Heart left ventricle (tissue), 16 donors: ENCODE measurements around the gene ROR1. TPM values are rescaled to one million over a fixed set of nuclear protein-coding genes. Genes with fewer than 3 reads are reported as not detected.

ENCODE experiments used
- ATAC-seq, 4 donors: fragments of 200-7000 bp; cut with Tn5 transposase; one replicate each; pipeline ENCODE4 v1.9.1; 2020 to 2022; ENCODE audit warnings: moderate library complexity in 4 of 4, mild to moderate bottlenecking in 3 of 4, moderate number of reproducible peaks in 1 of 4
- DNase-seq, 5 donors: peaks; one replicate each; pipeline ENCODE4 v3.0.0-alpha.2; 2020
- H3K27ac ChIP-seq, 12 donors: fragments of 200-600 bp; sonication (generic) in 4 of 12; one replicate each; pipeline versions ENCODE4 v1.5.0 to v1.8.0; 2016 to 2022; ENCODE audit warnings: mild to moderate bottlenecking in 2 of 12
- H3K27me3 ChIP-seq, 9 donors: fragments of 200-600 bp; sonication (generic) in 2 of 9; one replicate each; pipeline versions ENCODE4 v1.5.1 to v1.8.0; 2016 to 2022; ENCODE audit warnings: mild to moderate bottlenecking in 3 of 9
- H3K36me3 ChIP-seq, 9 donors: fragments of 200-600 bp; sonication (generic) in 2 of 9; one replicate each; pipeline versions ENCODE4 v1.5.0 to v1.8.0; 2018 to 2022; ENCODE audit warnings: mild to moderate bottlenecking in 2 of 9
- H3K4me1 ChIP-seq, 12 donors: fragments of 200-600 bp; sonication (generic) in 4 of 12; one replicate each; pipeline versions ENCODE4 v1.5.0 to v1.8.0; 2016 to 2022; ENCODE audit warnings: mild to moderate bottlenecking in 3 of 12
- H3K4me3 ChIP-seq, 12 donors: fragments of 200-600 bp; sonication (generic) in 4 of 12; one replicate each; pipeline versions ENCODE4 v1.5.0 to v1.8.0; 2017 to 2022; ENCODE audit warnings: mild to moderate bottlenecking in 9 of 12, moderate library complexity in 4 of 12
- H3K9me3 ChIP-seq, 12 donors: fragments of 200-600 bp; sonication (generic) in 4 of 12; one replicate each; pipeline versions ENCODE4 v1.5.0 to v1.8.0; 2016 to 2022; ENCODE audit warnings: mild to moderate bottlenecking in 1 of 12
- POLR2A ChIP-seq, 2 donors: fragments of 450-650 bp; IDR thresholded peaks; one replicate each; pipeline ENCODE4 v1.6.1; 2017; ENCODE audit warnings: antibody characterized with exemption in 2 of 2, mild to moderate bottlenecking in 2 of 2, moderate library complexity in 2 of 2
- WGBS, 4 donors: extraction: QIAGEN DNeasy Blood & Tissue Kit in 2 of 4; methylation state at CpG; one replicate each; pipeline versions ENCODE4 v1.1.5 to v1.1.7; 2013 to 2018; 5-methylcytosine and 5-hydroxymethylcytosine counted together
- intact Hi-C, 10 donors: fragments of 100-400 bp; cut with DNase I; formaldehyde crosslinking; loops; one replicate each; pipeline versions ENCODE4 v1.11.1 to v1.14.2; 2022
- polyA plus RNA-seq, 2 donors: library from polyadenylated mRNA; stranded (reverse); fragments of 200-250 nt; gene quantifications; one replicate each; pipeline ENCODE4 v1.2.3, GENCODE V29; 2013
- total RNA-seq, 9 donors: library from RNA; depleted of rRNA in 2 of 9; stranded (reverse); fragments of >200 nt in 2 of 9; fragmentation: NEBNext Ultra II Directional in 3 of 9; extraction: Animal tissue kit (Norgen Biotek cat#: 25700) in 3 of 9; gene quantifications; one replicate each; pipeline versions ENCODE4 v1.1.0 to v1.2.4, GENCODE V29; 2016 to 2023
- TF ChIP-seq, protein P1 (sequence below), 12 donors: fragments of 200-600 bp; sonication (generic) in 4 of 12; IDR thresholded peaks; one replicate each; pipeline versions ENCODE4 v1.5.0 to v1.8.0; 2018 to 2022; ENCODE audit warnings: antibody characterized with exemption in 12 of 12, mild to moderate bottlenecking in 5 of 12
- donor health status: ischemic (EF 13 %, LVEDD 7.1; RV severe dilation, severe dysfunction).
- donor health status: healthy with polysubstance abuse.
- donor health status: DM: no; HTN: yes; CAD: no.
- donor health status: DM: no; HTN: no; CAD: no.
- donor health status: ischemic (EF 25% LVEDD 6.9; RV normal size, moderate dysfunction).
- donor health status: ischemic (EF 25% LVEDD 5.7; RV mildly dilated, moderate dysfunction).
- donor health status: healthy.
- donor health status: DM: yes; HTN: yes; CAD: no.
- donor health status: ischemic (EF 35%, LVEDD 5.7; RV mildly dilated, moderate dysfunction).
- donor health status: nonischemic (EF 11% LVEDD 7.7; RV severe dilation, severe dysfunction).
- donor health status: DM: yes; HTN: yes; CAD: no.
- donor health status: PGD.
- donor health status: ischemic (EF 29% LVEDD 5.4; RV normal size, mild dysfunction).
- donor health status: nonischemic (EF 23%, LVEDD 6.1; RV moderate dilation, normal function).

The ROR1 gene
- total and polyA plus RNA-seq, 11 donors: 4.1 to 35.3 (median 19.3) TPM

DNA sequence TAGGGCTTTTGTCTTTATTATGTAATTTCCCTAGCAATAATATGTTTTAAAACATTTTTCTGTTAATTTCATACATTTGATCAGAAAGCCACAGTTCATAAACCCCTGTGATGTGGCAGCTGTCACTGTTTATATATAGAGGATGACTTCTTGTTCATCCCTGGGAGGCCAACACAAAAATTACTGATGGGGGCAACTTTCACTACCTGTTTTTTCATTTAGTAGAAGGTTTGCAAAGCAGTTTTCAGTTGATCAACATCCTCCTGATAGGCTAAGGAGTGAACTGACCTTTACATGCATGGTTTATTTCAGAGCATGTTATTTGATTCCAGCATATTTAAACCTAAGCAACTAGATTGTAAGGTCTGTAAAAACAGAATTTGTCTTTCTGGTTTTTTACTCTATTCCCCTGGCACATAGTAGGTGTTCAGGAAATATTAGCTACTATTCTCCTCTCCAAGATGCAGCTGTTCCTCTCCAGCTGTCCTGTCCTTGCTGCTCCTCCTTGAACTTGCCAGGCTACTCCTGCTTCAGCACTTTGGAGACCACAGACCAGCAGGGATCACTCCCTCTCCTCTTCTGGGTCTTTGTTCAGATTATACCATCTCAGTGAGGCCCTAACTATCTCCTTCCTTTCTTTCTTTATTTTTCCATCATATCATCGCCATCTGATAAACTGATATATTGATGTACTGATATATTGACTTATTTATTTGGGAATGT is 54.7 kb downstream of the ROR1 start:
- peaks cover 0 to 57% (median 26%) of the 10 kb centered on the region in 12 donors for H3K4me1 ChIP-seq
- 61 to 98% (median 90%) methylated on average over 1 of the region's 1 CpG for WGBS, 4 donors

GRCh38 chr1:63829349-63830327 is 55.8 kb downstream of the ROR1 start:
- peak in 3 of 4 donors; percentile 33 to 68 (median 39) for ATAC-seq
- Histone ChIP-seq H3K4me3 (no peak overlapping the region), H3K36me3 (no peaks in the 10 kb centered on the region), H3K4me1 (peaks cover 0 to 68% (median 26%) of the 10 kb centered on the region in 12 donors), H3K9me3 (peaks cover 0 to 5% (median 0%) of the 10 kb centered on the region in 12 donors), H3K27ac (peak overlapping the region in 4 of 12 donors; percentile 13 to 72 (median 28)), H3K27me3 (no peaks in the 10 kb centered on the region)
- intact Hi-C loops: no loop called here
- WGBS, 4 donors: 48 to 60% (median 57%) methylated on average over 11 of the region's 11 CpGs
- DNase-seq: peak in 1 of 5 donors; percentile 33
- TF ChIP-seq POLR2A (IDR thresholded peaks at IDR 0.05): no peak
- TF ChIP-seq, protein P1, sequence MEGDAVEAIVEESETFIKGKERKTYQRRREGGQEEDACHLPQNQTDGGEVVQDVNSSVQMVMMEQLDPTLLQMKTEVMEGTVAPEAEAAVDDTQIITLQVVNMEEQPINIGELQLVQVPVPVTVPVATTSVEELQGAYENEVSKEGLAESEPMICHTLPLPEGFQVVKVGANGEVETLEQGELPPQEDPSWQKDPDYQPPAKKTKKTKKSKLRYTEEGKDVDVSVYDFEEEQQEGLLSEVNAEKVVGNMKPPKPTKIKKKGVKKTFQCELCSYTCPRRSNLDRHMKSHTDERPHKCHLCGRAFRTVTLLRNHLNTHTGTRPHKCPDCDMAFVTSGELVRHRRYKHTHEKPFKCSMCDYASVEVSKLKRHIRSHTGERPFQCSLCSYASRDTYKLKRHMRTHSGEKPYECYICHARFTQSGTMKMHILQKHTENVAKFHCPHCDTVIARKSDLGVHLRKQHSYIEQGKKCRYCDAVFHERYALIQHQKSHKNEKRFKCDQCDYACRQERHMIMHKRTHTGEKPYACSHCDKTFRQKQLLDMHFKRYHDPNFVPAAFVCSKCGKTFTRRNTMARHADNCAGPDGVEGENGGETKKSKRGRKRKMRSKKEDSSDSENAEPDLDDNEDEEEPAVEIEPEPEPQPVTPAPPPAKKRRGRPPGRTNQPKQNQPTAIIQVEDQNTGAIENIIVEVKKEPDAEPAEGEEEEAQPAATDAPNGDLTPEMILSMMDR (IDR thresholded peaks at IDR 0.05): no peak

More for the DNA sequence above, 54.7 kb downstream of the ROR1 start:
- H3K36me3 ChIP-seq: no peaks in the 10 kb centered on the region
- no peak overlapping the region for H3K4me3 ChIP-seq
- ATAC-seq: peak in 2 of 4 donors; percentile 8 to 38
- H3K9me3 ChIP-seq: peaks cover 0 to 5% (median 0%) of the 10 kb centered on the region in 12 donors
- peak overlapping the region in 1 of 12 donors; percentile 72 for H3K27ac ChIP-seq
- no peak for DNase-seq
- no peak for TF ChIP-seq POLR2A (IDR thresholded peaks at IDR 0.05)
- TF ChIP-seq, protein P1 (IDR thresholded peaks at IDR 0.05): no peak
- intact Hi-C loops: no loop called here
- no peaks in the 10 kb centered on the region for H3K27me3 ChIP-seq

DNA sequence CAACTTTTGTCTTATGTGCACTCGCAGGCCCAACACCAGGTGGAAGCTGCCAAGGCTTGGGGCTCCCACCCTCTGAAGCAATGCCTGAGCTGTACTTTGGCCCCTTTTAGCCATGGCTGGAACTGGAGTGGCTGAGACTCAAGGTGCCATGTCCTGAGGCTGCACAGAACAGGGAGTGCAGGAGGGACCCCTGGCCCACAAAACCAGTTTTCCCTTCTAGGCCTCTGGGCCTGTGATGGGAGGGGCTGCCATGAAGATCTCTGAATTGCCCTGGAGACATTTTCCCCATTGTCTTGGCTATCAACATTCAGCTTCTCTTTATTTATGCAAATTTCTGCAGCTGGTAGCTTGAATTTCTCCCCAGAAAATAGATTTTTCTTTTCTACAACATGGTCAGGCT is 57.6 kb downstream of the ROR1 start:
- Histone ChIP-seq H3K27me3 (no peaks in the 10 kb centered on the region), H3K4me3 (no peak overlapping the region), H3K36me3 (no peaks in the 10 kb centered on the region), H3K4me1 (peaks cover 0 to 77% (median 28%) of the 10 kb centered on the region in 12 donors), H3K9me3 (peaks cover 0 to 2% (median 0%) of the 10 kb centered on the region in 12 donors), H3K27ac (no peak overlapping the region)
- WGBS, 4 donors: 97 to 100% (median 98%) methylated on average over 1 of the region's 1 CpG; no CpG with 5 or more reads in 1 of the 4 donors
- DNase-seq (no peak), ATAC-seq (no peak)
- TF ChIP-seq, protein P1 (IDR thresholded peaks at IDR 0.05): no peak
- no peak for TF ChIP-seq POLR2A (IDR thresholded peaks at IDR 0.05)
- intact Hi-C loops: no loop called here
